ENCODE data around the gene PDS5B.

- TF ChIP-seq CTCF (IDR thresholded peaks at IDR 0.05; ENCODE audit: low read depth, low read length, missing input control): no peak
- TF ChIP-seq JUND (IDR thresholded peaks at IDR 0.05): no peak
- TF ChIP-seq TAF1 (conservative IDR thresholded peaks at IDR 0.05): no peak
- TF ChIP-seq ATF3 (IDR thresholded peaks at IDR 0.05): no peak
- no peak for TF ChIP-seq SP1 (IDR thresholded peaks at IDR 0.05)
- TF ChIP-seq GABPA (IDR thresholded peaks at IDR 0.05 in 1 of 2, conservative IDR thresholded peaks at IDR 0.05 in 1 of 2): no peak
These were observed 24.7 kb downstream of the PDS5B start for GRCh38 chr13:32610977-32611376.

All from liver (tissue), 3 donors.